GM19324 (cell line): Measurements from ENCODE around the gene RHOC.
"Not testable (repeated sequence)": the region's sequence is repeated elsewhere in the genome, so short reads cannot be mapped to it uniquely, and the experiment has no call there.

Source experiments
- ATAC-seq: cut with Tn5 transposase; IDR thresholded peaks from one replicate; pipeline ENCODE4 v1.9.1; 2021; ENCODE audit warnings: mild to moderate bottlenecking, moderate library complexity; ENCODE audit not compliant: unreplicated experiment, low FRiP score

The RHOC gene

GRCh38 chr1:112706505-112707220 is at the start of gene RHOC:
RHOC (minus strand) TSS chr1:112707127; CDS start chr1:112703799, 3,328 bp downstream.
- peak; percentile 78 for ATAC-seq

GRCh38 chr1:112754116-112754628 is 47.2 kb upstream of the RHOC start:
- ATAC-seq, result no peak

GRCh38 chr1:112748396-112748795 is 41.5 kb upstream of the RHOC start:
- ATAC-seq, result no peak

- no peak for ATAC-seq
Observed at GRCh38 chr1:112744009-112744578, 37.2 kb upstream of the RHOC start.

- no peak for ATAC-seq
Observed at GRCh38 chr1:112743174-112744008, 36.5 kb upstream of the RHOC start.

- ATAC-seq, result no peak
Observed at GRCh38 chr1:112737573-112737972, 30.6 kb upstream of the RHOC start.

- ATAC-seq, result no peak
Observed at GRCh38 chr1:112735752-112736151, 28.8 kb upstream of the RHOC start.

GRCh38 chr1:112731451-112731850 is 24.5 kb upstream of the RHOC start:
- ATAC-seq, result no peak

GRCh38 chr1:112729909-112730308 is 23.0 kb upstream of the RHOC start:
- ATAC-seq, result no peak

- ATAC-seq, result not testable (repeated sequence)
Observed at GRCh38 chr1:112729011-112729410, 22.1 kb upstream of the RHOC start.

GRCh38 chr1:112728306-112728971 is 21.5 kb upstream of the RHOC start:
- not testable (repeated sequence) for ATAC-seq

- no peak for ATAC-seq
Observed at GRCh38 chr1:112727716-112728115, 20.8 kb upstream of the RHOC start.

- ATAC-seq, result not testable (repeated sequence)
Observed at GRCh38 chr1:112724240-112724639, 17.3 kb upstream of the RHOC start.

- ATAC-seq, result no peak
Observed at GRCh38 chr1:112723511-112723839, 16.5 kb upstream of the RHOC start.

- ATAC-seq, result no peak
Observed at GRCh38 chr1:112722601-112723510, 15.9 kb upstream of the RHOC start.

- no peak for ATAC-seq
Observed at GRCh38 chr1:112721966-112722524, 15.1 kb upstream of the RHOC start.

- not testable (repeated sequence) for ATAC-seq
Observed at GRCh38 chr1:112721294-112721693, 14.4 kb upstream of the RHOC start.

GRCh38 chr1:112720800-112721199 is 13.9 kb upstream of the RHOC start:
- no peak for ATAC-seq

GRCh38 chr1:112719706-112720105 is 12.8 kb upstream of the RHOC start:
- no peak for ATAC-seq
